HG02981 (cell line): ENCODE data around the gene HAGHL.
"Not testable (repeated sequence)": the region's sequence is repeated elsewhere in the genome, so short reads cannot be mapped to it uniquely, and the experiment has no call there.

ENCODE experiments used
- ATAC-seq: cut with Tn5 transposase; IDR thresholded peaks from one replicate; pipeline ENCODE4 v1.9.1; 2021; ENCODE audit warnings: mild to moderate bottlenecking, moderate library complexity; ENCODE audit not compliant: unreplicated experiment

The HAGHL gene

DNA sequence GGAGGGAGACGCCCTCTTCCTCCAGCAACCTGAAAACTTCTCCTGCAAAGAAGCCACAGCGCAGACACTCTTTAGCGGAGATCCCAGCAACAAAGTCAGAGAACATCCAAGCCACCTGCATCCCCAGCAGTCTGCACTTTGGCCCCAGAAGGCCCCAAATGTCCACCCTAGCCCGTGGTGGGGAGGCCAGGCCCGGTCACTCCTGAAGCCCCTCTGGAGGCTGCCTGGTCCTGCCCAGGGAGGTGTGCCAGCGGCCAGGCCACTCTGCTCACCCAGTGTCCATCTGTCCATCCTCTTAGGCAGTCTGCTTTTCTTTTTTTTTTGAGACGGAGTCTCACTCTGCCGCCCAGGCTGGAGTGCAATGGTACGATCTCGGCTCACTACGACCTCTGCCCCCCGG is 5.4 kb downstream of the HAGHL start:
- no peak for ATAC-seq

DNA sequence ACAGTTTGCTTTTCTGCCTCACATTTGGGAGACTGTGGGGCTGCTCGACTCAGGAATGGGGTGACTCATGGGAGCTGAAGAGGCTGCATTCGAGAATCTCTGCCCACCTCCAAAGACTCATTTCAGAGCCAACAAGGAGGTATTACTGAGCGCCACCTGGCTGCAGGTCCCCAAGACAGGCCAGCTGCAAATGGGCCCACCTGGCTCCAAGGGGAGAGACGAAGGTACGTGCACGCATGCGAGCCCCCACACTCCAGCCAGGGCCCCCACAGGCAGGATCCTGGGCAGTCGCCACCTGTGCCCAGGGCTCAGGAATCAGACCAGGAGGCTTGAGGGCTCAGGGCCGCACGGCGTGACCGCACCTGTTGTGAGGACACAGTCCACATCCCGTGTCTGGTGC is 6.0 kb downstream of the HAGHL start:
- no peak for ATAC-seq

DNA sequence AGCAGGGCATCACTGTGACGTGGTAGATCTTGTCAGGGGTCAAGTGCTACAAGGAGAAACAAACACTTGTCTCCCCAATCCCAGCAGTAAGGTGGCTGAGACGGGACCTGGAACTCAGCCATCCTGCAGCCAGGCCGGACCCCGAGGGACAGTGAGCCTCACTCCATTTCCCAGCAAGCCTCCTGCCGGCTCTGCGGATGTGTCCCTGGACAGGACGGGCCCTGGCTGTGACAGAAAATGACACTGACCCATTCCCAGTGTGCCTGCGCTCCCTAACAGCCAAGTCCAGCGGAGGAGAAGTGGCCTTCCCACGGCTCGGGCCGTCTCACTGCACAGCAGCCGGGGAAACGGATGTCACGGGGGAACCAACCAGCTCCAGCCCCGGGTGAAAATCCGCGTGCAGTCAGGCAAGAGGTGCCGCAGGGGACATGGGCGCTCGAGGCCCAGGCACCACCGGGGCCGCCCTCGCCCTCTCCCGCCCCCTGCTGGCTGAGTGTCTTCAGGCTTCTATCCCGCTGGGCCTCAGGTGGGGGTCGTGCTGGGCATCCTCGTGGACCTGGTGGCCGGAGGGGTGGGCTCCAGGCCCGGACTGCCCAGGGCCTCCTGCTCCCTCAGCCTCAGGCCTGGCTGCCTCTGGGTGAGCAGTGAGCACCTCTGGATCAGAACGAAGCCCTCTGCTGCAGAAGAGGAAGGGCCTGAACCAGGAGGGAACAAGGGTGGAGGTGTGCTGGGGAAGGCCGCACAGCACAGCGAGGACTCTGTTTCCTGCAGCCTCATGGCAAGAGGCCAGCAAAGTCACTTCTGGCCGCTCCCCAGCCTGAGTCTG is 6.7 kb downstream of the HAGHL start:
- no peak for ATAC-seq

GRCh38 chr16:734208-734980 is 7.5 kb downstream of the HAGHL start:
- ATAC-seq: no peak

DNA sequence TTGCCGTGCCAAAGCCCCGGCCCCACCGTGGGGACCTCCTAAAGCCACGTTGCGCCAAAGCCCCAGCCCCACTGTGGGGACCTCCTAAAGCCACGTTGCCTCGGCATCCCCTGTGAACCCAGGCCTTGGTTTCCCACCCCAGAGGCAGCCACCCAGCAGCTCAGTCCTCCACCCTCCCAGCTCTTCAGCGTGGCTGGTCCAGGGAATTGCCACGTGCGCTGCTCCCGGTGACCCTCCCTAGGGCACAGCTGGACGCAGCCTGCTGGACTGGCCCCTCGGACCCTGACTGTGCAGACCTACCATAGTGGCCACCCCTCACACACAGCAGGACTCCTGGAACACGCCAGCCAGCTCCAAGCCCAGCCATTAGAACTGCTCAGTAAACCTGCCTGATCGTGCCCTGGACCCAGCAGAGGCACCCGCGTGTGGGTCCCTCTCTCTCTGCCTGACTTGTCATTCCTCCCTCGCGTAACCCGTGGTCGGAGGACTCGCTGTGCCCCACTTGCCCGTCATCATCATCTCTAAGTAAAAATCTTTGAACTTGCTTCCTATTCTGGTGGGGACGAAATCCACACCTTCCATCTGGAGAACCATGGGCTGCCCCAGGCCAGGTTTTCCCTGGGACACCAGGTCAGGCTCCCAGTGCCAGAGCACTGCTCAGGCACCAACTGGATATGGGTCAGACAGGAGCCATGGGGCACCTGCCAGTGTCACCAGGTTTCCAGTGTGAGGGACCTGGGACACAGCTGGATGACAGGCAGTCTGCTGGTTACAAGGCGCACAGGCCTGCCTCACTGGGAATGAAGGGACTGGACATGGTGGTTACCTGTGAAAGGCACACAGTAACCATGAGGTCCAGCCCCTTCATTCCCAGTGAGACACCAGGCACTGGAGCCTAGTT is 8.3 kb downstream of the HAGHL start:
- ATAC-seq: no peak

GRCh38 chr16:735982-736453 is 9.1 kb downstream of the HAGHL start:
- ATAC-seq: no peak

DNA sequence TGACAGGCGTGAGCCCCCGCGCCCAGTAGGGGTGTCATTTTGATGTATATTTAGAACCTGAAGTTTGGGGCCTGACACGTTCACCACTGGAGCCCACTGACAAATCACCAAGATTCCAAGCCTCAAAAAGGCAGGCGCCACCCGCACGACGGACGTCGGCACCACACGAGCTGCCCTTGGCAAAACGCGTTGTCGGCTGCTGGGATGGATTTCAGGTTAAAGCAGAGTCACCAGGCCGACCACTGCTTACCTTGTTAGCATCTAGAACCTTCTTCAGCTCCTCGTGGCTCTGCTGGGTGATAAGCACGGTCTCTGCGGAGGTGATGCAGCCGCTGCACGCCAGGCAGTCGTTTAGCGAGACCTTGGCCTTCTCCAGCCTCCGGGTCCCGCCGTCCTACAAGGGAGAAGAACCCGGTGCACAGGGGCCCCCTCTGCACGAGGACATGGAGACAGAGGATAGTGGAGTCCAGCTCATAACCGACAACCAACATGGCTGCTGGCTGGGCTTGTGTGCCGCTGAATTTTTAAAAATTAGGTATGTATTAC is 10.1 kb downstream of the HAGHL start:
- ATAC-seq: no peak

DNA sequence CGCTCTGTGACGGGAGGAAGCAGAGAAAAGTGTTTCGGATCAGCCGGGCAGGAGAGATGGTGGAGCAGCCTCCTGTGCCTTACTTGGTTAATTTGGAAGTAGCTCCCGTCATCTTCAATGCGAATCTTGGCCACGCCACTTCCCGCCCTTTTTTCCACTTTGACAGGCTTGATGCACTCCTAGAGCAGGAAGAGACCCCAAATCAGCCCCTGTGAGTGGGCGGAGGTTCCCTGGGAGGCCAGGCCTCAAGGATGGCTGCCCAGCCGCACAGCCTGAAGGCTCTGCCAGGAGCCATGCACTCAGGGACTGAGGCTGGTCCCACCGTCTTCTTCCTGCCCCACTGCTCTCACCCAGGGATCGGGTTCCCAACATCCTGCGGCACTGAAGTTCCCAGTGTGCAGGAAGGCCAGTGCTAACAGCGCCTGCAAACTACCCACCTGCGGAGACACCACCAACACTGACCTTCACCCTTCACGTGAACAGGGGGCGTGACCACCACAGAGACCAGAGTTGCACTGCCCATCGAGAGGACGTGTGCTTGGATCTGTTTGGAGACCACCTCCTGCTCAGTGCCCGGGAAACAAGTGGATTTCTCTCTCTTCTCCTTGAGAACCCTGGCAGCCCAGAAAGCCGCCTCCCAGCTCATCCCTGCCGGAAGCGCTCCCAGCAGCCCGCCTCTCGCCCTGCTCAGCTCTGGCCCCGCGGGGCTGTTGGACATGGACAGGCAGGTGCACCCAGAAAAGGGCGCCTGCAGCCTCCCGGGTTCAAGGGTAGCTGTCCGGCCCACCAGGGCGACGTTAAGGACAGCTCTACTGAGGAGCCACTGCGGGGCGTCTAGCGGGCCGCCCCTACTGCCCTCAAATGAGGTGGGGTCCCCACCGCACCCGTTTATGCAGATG is 12.9 kb downstream of the HAGHL start:
- no peak for ATAC-seq

DNA sequence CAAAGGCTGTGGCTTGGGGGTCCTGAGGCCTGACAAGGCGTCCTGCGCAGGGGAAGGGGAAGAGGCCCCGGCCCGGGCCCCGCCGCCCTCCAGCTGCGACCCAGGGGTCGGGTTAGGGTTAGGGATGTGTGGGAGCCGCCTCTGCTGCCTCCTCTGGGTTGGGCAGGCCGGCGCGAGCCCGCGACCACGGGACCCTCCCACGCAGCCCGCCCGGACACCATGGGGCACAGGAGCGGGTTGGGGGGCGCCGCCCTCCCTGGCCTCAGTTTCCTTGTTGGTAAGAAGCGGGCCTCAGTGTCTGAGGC is 13.5 kb downstream of the HAGHL start:
- no peak for ATAC-seq

- ATAC-seq: peak; percentile 79
Observed at GRCh38 chr16:740764-741505, 14.0 kb downstream of the HAGHL start, which contains the start of gene CIAO3. Gene CIAO3 (minus strand): TSS chr16:740997. CDS start chr16:740985, 12 bp downstream.

DNA sequence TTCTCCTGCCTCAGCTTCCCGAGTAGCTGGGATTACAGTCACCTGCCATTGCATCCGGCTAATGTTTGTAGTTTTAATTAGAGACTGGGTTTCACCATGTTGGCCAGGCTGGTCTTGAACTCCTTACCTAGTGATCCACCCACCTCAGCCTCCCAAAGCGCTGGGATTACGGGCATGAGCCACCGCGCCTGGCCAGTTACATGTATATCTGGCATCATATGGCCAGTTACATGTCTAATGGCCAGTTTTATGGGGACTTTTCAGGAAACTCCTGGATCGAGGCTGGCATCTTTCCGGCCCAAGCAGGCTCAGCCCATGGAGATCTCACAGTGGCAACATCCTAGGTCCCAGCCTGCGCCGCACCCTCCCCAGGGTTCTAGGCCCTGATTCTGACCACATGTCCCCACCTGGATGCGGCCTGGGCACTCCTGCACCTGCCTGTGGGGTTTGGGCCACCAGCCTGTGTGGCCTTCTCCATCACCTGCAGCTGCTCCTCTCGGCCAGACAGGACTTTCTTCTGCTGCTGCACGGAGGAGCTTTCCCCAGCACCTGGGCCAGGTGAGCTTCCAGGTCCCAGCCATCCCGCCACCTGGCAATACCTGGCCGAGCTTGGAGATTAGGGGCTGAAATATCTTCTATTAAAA is 15.2 kb downstream of the HAGHL start:
- no peak for ATAC-seq

DNA sequence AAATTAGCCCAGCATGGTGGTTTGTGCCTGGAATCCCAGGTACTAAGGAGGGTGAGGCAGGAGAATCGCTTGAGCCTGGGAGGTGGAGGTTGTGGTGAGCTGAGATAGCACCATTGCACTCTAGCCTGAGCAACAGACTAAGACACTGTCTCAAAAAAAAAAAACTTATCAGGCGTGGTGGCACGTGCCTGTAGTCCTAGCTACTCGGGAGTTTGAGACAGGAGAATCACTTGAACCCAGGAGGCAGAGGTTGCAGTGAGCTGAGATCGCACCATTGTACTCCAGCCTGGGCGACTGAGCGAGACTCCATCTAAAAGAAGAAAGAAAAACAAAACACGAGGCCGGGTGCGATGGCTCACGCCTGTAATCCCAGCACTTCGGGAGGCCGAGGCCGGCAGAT is 16.0 kb downstream of the HAGHL start:
- ATAC-seq: not testable (repeated sequence)

GRCh38 chr16:743794-744500 is 17.0 kb downstream of the HAGHL start:
- no peak for ATAC-seq

GRCh38 chr16:745739-746138 is 18.8 kb downstream of the HAGHL start:
- ATAC-seq: no peak

DNA sequence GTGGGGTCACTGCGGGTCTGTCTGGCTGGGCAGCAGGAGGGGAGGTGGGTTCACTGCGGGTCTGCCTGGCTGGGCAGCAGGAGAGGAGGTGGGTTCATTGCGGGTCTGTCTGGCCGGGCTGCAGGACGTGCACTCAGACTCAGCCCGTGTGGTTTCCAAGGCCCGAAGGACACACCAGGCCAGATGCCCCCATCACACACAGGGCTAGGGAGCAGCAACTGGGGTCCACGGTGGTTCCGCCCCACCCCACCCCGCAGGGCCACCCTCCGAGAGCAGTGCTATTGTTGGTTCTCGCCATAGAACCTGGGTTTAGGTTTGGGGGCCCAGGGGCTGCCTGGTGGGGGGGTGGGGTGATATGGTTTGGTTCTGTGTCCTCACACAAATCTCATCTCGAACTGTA is 19.7 kb downstream of the HAGHL start:
- ATAC-seq: no peak

DNA sequence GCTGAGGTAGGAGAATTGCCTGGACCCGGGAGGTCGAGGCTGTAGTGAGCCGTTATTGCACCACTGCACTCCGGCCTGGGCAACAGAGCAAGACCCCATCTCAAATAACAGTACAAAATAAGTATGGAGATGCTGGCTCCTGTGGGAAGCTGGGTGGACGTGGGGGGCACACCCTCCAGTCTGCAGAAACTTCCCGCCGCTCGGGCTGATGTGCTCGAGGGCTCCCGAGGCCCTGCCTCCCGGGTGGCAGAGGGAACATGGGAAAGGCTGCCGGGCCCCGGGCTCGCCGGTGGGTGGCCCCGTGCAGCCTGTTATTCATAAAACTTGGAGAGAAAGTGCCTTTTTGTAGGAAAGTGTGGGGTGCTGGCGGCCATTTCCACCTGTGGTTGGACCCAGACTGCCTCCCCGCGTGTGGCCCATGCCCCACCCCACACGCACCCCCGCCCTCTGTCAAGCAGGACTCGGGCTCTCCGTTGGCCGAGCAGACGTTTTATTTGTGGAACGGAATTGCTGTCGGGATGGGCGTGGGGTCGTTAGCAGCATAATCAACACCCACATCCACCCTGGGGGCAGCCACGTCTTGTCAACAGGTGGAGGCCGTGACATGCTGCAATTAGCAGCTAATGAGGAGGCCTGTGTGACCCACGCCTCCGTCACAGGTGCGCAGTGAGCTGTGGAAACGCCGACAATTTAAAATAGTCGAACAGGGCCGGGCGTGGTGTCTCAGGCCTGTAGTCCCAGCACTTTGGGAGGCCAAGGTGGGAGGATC is 21.3 kb downstream of the HAGHL start:
- no peak for ATAC-seq

DNA sequence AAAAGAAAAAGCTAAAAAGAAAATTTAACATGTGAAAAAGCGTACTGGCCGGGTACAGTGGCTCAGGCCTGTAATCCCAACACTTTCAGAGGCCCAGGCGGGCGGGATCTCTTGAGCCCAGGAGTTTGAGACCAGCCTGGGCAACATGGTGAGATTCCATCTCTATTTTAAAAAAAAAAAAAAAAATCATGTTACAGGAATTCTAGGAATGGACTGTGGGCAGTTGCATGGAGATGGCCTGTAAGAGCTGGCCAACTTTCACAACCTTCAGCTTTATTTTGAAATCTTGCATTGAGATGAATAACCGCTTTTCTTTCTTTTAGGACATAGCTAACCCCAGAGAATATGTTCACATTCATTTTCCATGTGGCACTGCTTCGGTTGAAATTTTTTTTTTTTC is 22.1 kb downstream of the HAGHL start:
- ATAC-seq: no peak
